IMR-90 (cell line): ENCODE data around the gene UCP3. TPM values are rescaled to one million over a fixed set of nuclear protein-coding genes. Genes with fewer than 3 reads are reported as not detected.
A peak's percentile ranks its signal among the peaks of the same experiment; 100 is the strongest.

ENCODE experiments used
- ATAC-seq: fragments of 200-7000 bp; cut with Tn5 transposase; 2 replicates; pipeline ENCODE4 v1.9.1; 2020; ENCODE audit warnings: low read depth, mild to moderate bottlenecking, moderate library complexity
- BruUV-seq: library from RNA; stranded (reverse); fragments of 400-500 nt; replicated peaks from 2 replicates; lab custom pipeline; 2021; lab: Mats Ljungman, UMichigan
- CTCF ChIA-PET: fragments of 300-600 bp; formaldehyde crosslinking; extraction: SDS; loops from one replicate; lab custom pipeline; 2021; ENCODE audit warnings: antibody characterized with exemption; lab: Yijun Ruan, JAX
- POLR2A ChIA-PET: fragments of 300-600 bp; sonication (Branson Sonifier 250); formaldehyde crosslinking; loops from one replicate; lab custom pipeline; 2022; ENCODE audit warnings: antibody characterized with exemption; ENCODE audit not compliant: unreplicated experiment; lab: Charles Lee
- DNase-seq: peaks from one replicate; pipeline ENCODE4 v3.0.0; 2013
- H2AFZ ChIP-seq: replicated peaks from 2 replicates; pipeline ENCODE3; 2013; ENCODE audit warnings: low read length, mild to moderate bottlenecking; ENCODE audit not compliant: poor library complexity
- H2AK5ac ChIP-seq: 2 replicates; pipeline ENCODE4 v1.6.1; 2013; ENCODE audit warnings: low read depth, low read length, inconsistent platforms
- H2AK9ac ChIP-seq: replicated peaks from 2 replicates; pipeline ENCODE3; 2013; ENCODE audit warnings: mild to moderate bottlenecking, low read depth, low read length, moderate library complexity; ENCODE audit not compliant: poor library complexity
- H2BK120ac ChIP-seq: 2 replicates; pipeline ENCODE4 v1.6.1; 2013; ENCODE audit warnings: low read depth, low read length, inconsistent platforms
- H2BK15ac ChIP-seq: 3 replicates; pipeline ENCODE4 v1.6.1; 2013; ENCODE audit warnings: low read depth, low read length, inconsistent platforms
- H2BK20ac ChIP-seq: 2 replicates; pipeline ENCODE4 v1.6.1; 2013; ENCODE audit warnings: low read depth, mild to moderate bottlenecking, inconsistent platforms, low read length, moderate library complexity
- H2BK5ac ChIP-seq: 2 replicates; pipeline ENCODE4 v1.6.1; 2013; ENCODE audit warnings: mild to moderate bottlenecking, low read depth, low read length, inconsistent platforms; ENCODE audit not compliant: poor library complexity, severe bottlenecking
- H3K14ac ChIP-seq: replicated peaks from 2 replicates; pipeline ENCODE4 v1.6.1; 2013; ENCODE audit warnings: low read depth, low read length, inconsistent platforms
- H3K18ac ChIP-seq: 2 replicates; pipeline ENCODE4 v1.6.1; 2013; ENCODE audit warnings: low read depth, low read length, control low read depth
- H3K23ac ChIP-seq: 2 replicates; pipeline ENCODE4 v1.6.1; 2013; ENCODE audit warnings: low read depth, low read length, inconsistent platforms
- H3K27ac ChIP-seq: 2 replicates; pipeline ENCODE4 v1.5.1; 2013; ENCODE audit warnings: mild to moderate bottlenecking, control low read depth, low read length; ENCODE audit not compliant: insufficient read depth
- H3K27me3 ChIP-seq: 2 replicates; pipeline ENCODE4 v1.6.1; 2013; ENCODE audit warnings: low read length; ENCODE audit not compliant: control insufficient read depth, insufficient read depth
- H3K36me3 ChIP-seq: 2 replicates; pipeline ENCODE4 v1.6.1; 2013; ENCODE audit warnings: low read length, mixed read lengths; ENCODE audit not compliant: control insufficient read depth, insufficient read depth
- H3K4ac ChIP-seq: 2 replicates; pipeline ENCODE4 v1.6.1; 2013; ENCODE audit warnings: low read depth, low read length, inconsistent platforms
- H3K4me1 ChIP-seq: 2 replicates; pipeline ENCODE4 v1.6.1; 2013; ENCODE audit warnings: low read length, mixed read lengths; ENCODE audit not compliant: control insufficient read depth, insufficient read depth
- H3K4me2 ChIP-seq: 2 replicates; pipeline ENCODE4 v1.6.1; 2013; ENCODE audit warnings: low read depth, mild to moderate bottlenecking, control low read depth, low read length, moderate library complexity
- H3K4me3 ChIP-seq: 2 replicates; pipeline ENCODE4 v1.5.1; 2013; ENCODE audit warnings: low read depth, mild to moderate bottlenecking, control low read depth, low read length, moderate library complexity; ENCODE audit not compliant: insufficient read depth
- H3K56ac ChIP-seq: 2 replicates; pipeline ENCODE4 v1.6.1; 2013; ENCODE audit warnings: low read length, inconsistent platforms; ENCODE audit not compliant: insufficient read depth; ENCODE audit errors: extremely low read depth
- H3K79me1 ChIP-seq, 2 experiments: 2 replicates each; pipeline ENCODE4 v1.6.1; 2013; ENCODE audit warnings: low read length in 2 of 2, inconsistent platforms in 1 of 2, low read depth in 1 of 2
- H3K9ac ChIP-seq: 2 replicates; pipeline ENCODE4 v1.6.1; 2013; ENCODE audit warnings: low read depth, low read length, control low read depth
- H3K9me1 ChIP-seq: 2 replicates; pipeline ENCODE4 v1.6.1; 2013; ENCODE audit warnings: low read length, inconsistent platforms; ENCODE audit not compliant: insufficient read depth
- H3K9me3 ChIP-seq: 2 replicates; pipeline ENCODE4 v1.6.1; 2013; ENCODE audit warnings: low read length; ENCODE audit not compliant: control insufficient read depth, insufficient read depth
- H4K20me1 ChIP-seq: 2 replicates; pipeline ENCODE4 v1.6.1; 2013; ENCODE audit warnings: low read length, inconsistent platforms; ENCODE audit not compliant: insufficient read depth
- H4K5ac ChIP-seq: 2 replicates; pipeline ENCODE4 v1.6.1; 2013; ENCODE audit warnings: mild to moderate bottlenecking, low read depth, low read length, control low read depth
- H4K8ac ChIP-seq, 2 experiments: 2 replicates each; pipeline ENCODE4 v1.6.1; 2013; ENCODE audit warnings: low read depth in 2 of 2, low read length in 2 of 2, control low read depth in 1 of 2, inconsistent platforms in 1 of 2
- H4K91ac ChIP-seq: 2 replicates; pipeline ENCODE4 v1.6.1; 2013; ENCODE audit warnings: low read depth, low read length, inconsistent platforms; ENCODE audit not compliant: insufficient read depth
- CEBPB ChIP-seq: IDR thresholded peaks from 2 replicates; pipeline ENCODE4 v1.6.1; 2012; ENCODE audit warnings: low read depth, low read length, improper control_type of control experiment
- CHD1 ChIP-seq: IDR thresholded peaks from 2 replicates; pipeline ENCODE4 v1.6.1; 2012; ENCODE audit warnings: low read depth, low read length, improper control_type of control experiment
- ELK1 ChIP-seq: fragments of 150-350 bp; IDR thresholded peaks from 2 replicates; pipeline ENCODE4 v1.6.1; 2016; ENCODE audit warnings: low read depth, mild to moderate bottlenecking, low read length, moderate library complexity, borderline replicate concordance
- MAZ ChIP-seq: IDR thresholded peaks from 2 replicates; pipeline ENCODE4 v1.6.1; 2012; ENCODE audit warnings: low read depth, mild to moderate bottlenecking, low read length, improper control_type of control experiment, moderate library complexity, borderline replicate concordance
- MXI1 ChIP-seq: IDR thresholded peaks from 2 replicates; pipeline ENCODE4 v1.6.1; 2012; ENCODE audit warnings: low read depth, mild to moderate bottlenecking, low read length, moderate library complexity, borderline replicate concordance
- POLR2A ChIP-seq: IDR thresholded peaks from 2 replicates; pipeline ENCODE4 v1.6.1; 2012; ENCODE audit warnings: mild to moderate bottlenecking, low read depth, low read length
- RFX5 ChIP-seq: IDR thresholded peaks from 2 replicates; pipeline ENCODE4 v1.8.0; 2012; ENCODE audit warnings: low read depth, mild to moderate bottlenecking, low read length, moderate library complexity
- SMC3 ChIP-seq: fragments of 150-350 bp; IDR thresholded peaks from 2 replicates; pipeline ENCODE4 v1.6.1; 2016; ENCODE audit warnings: low read depth, mild to moderate bottlenecking, antibody characterized with exemption, low read length, moderate library complexity
- WGBS, 2 experiments: methylation state at CpG; one replicate each; pipeline versions ENCODE4 v1.1.5 to v1.1.7; 2013; ENCODE audit warnings: missing lambda C conversion rate in 2 of 2; ENCODE audit not compliant: insufficient read length in 1 of 2; ENCODE audit errors: extremely low coverage in 2 of 2; 5-methylcytosine and 5-hydroxymethylcytosine counted together
- dilution Hi-C: fragments of 300-500 bp; cut with HindIII; formaldehyde crosslinking; loops from one replicate; pipeline ENCODE4 v1.14.3; 2018; ENCODE audit warnings: low sequenced_read_pairs; ENCODE audit not compliant: unreplicated experiment
- in situ Hi-C: fragments of 300-500 bp; cut with MboI; formaldehyde crosslinking; loops from 3 replicates; pipeline ENCODE4 v1.14.3; 2019; ENCODE audit warnings: low sequenced_read_pairs, inconsistent platforms, mixed read lengths
- intact Hi-C: fragments of 100-400 bp; cut with micrococcal nuclease; formaldehyde crosslinking; loops from 2 replicates; pipeline ENCODE4 v1.10.0; 2022
- polyA plus RNA-seq, 3 experiments: library from polyadenylated mRNA; depleted of rRNA; stranded (reverse); fragments of >200 nt; gene quantifications; 2 replicates each; pipeline ENCODE4 v1.2.3, GENCODE V29; 2012; ENCODE audit warnings: low replicate concordance in 1 of 3
- total RNA-seq: library from RNA; depleted of rRNA; stranded (reverse); fragments of >200 nt; gene quantifications from 2 replicates; pipeline ENCODE4 v1.2.3, GENCODE V29; 2012

UCP3 gene
- total and polyA plus RNA-seq, 2 of the 4 experiments (the other 2 are of a cell fraction): under 0.01 to 0.80 TPM

GRCh38 chr11:74037309-74037708 is 28.4 kb upstream of the UCP3 start:
- no peak overlapping the region for H2AFZ ChIP-seq
- peaks cover 14% of the 10 kb centered on the region for H3K9me1 ChIP-seq
- H3K27ac ChIP-seq: no peak overlapping the region
- no peaks in the 10 kb centered on the region for H3K9me3 ChIP-seq
- H2BK20ac ChIP-seq: no peak overlapping the region
- no peak overlapping the region for H3K4me2 ChIP-seq
- no peak overlapping the region; the same call in 1 of the 2 replicates for H3K18ac ChIP-seq
- in situ Hi-C loops (no loop called here), dilution Hi-C loops (no loop called here), intact Hi-C loops (no loop called here)
- TF ChIP-seq ELK1 (no peak), SMC3 (no peak), CEBPB (peak; percentile 58; the same call in 1 of the 2 replicates), MAZ (no peak), CHD1 (no peak), MXI1 (no peak), RFX5 (no peak), POLR2A (no peak)
- no peak overlapping the region for H3K4ac ChIP-seq
- H2AK5ac ChIP-seq: no peak overlapping the region
- ChIA-PET POLR2A (no interaction called here), CTCF (interaction anchor here (0.9 kb wide), 1 partner anchor 16 kb away, joined by 3 read pairs; no protein-coding TSS in a partner anchor)
- peaks cover 7% of the 10 kb centered on the region for H3K4me1 ChIP-seq
- no peak overlapping the region for H3K14ac ChIP-seq
- H4K8ac ChIP-seq: no peak overlapping the region
- no peak overlapping the region for H3K23ac ChIP-seq
- no peak overlapping the region for H2BK15ac ChIP-seq
- no peaks in the 10 kb centered on the region for H3K27me3 ChIP-seq
- ATAC-seq (no peak), DNase-seq (peak; percentile 49)
- H3K56ac ChIP-seq: no peak overlapping the region
- no peaks in the 10 kb centered on the region for H4K20me1 ChIP-seq
- H2BK5ac ChIP-seq: no peak overlapping the region
- no peak overlapping the region for H2AK9ac ChIP-seq
- no peak overlapping the region for H4K5ac ChIP-seq
- no peak overlapping the region for H4K91ac ChIP-seq
- no TSS peak for BruUV-seq
- no peak overlapping the region for H3K4me3 ChIP-seq
- no peak overlapping the region for H3K9ac ChIP-seq
- peaks cover 32% of the 10 kb centered on the region for H3K36me3 ChIP-seq
- WGBS, 2 experiments: no CpG with 5 or more reads among the region's 4 CpGs
- H2BK120ac ChIP-seq: no peak overlapping the region
- H3K79me1 ChIP-seq: no peaks in the 10 kb centered on the region
